Nephron progenitor cell (in vitro differentiated cells): ENCODE results near the gene CEP164.

Experiments
- DNase-seq: peaks from one replicate; pipeline ENCODE4 v3.0.0; 2021
- H3K27ac Mint-ChIP-seq: 2 replicates; pipeline ENCODE4 v1.8.0; 2021; ENCODE audit warnings: mild to moderate bottlenecking, moderate library complexity, mixed read lengths
- H3K27me3 Mint-ChIP-seq: 2 replicates; pipeline ENCODE4 v1.8.0; 2021; ENCODE audit warnings: mild to moderate bottlenecking, low read depth, mixed read lengths; ENCODE audit not compliant: poor library complexity
- H3K36me3 Mint-ChIP-seq: 2 replicates; pipeline ENCODE4 v1.8.0; 2021; ENCODE audit warnings: low read depth, mixed read lengths
- H3K4me1 Mint-ChIP-seq: 2 replicates; pipeline ENCODE4 v1.8.0; 2021; ENCODE audit warnings: mixed read lengths
- H3K4me3 Mint-ChIP-seq: 2 replicates; pipeline ENCODE4 v1.8.0; 2021; ENCODE audit warnings: mild to moderate bottlenecking, moderate library complexity, mixed read lengths
- H3K9me3 Mint-ChIP-seq: 2 replicates; pipeline ENCODE4 v1.8.0; 2021; ENCODE audit warnings: mild to moderate bottlenecking, moderate library complexity, mixed read lengths
- CTCF ChIP-seq: fragments of 200-600 bp; sonication (generic); IDR thresholded peaks from 2 replicates; pipeline ENCODE4 v1.5.0; 2021; ENCODE audit warnings: antibody characterized with exemption

Gene CEP164

GRCh38 chr11:117441146-117441975 lies 113.7 kb downstream of the CEP164 start:
- peaks cover 62% of the 10 kb centered on the region for H3K27me3 Mint-ChIP-seq
- no peaks in the 10 kb centered on the region for H3K9me3 Mint-ChIP-seq
- no peak for TF ChIP-seq CTCF
- no peak overlapping the region for H3K4me3 Mint-ChIP-seq
- H3K4me1 Mint-ChIP-seq, result peaks cover 24% of the 10 kb centered on the region
- H3K27ac Mint-ChIP-seq, result no peak overlapping the region
- no peaks in the 10 kb centered on the region for H3K36me3 Mint-ChIP-seq
- DNase-seq, result no peak

- Mint-ChIP-seq H3K9me3 (no peaks in the 10 kb centered on the region), H3K4me3 (no peak overlapping the region), H3K36me3 (no peaks in the 10 kb centered on the region)
These were observed 114.6 kb downstream of the CEP164 start for GRCh38 chr11:117442049-117442868.

GRCh38 chr11:117442869-117443239 lies 115.2 kb downstream of the CEP164 start:
- no peaks in the 10 kb centered on the region for H3K36me3 Mint-ChIP-seq
- H3K27ac Mint-ChIP-seq, result no peak overlapping the region
- no peaks in the 10 kb centered on the region for H3K9me3 Mint-ChIP-seq

More at GRCh38 chr11:117442049-117442868, 114.6 kb downstream of the CEP164 start:
- DNase-seq, result no peak
- peaks cover 68% of the 10 kb centered on the region for H3K27me3 Mint-ChIP-seq
- H3K27ac Mint-ChIP-seq, result no peak overlapping the region
- peaks cover 24% of the 10 kb centered on the region for H3K4me1 Mint-ChIP-seq
- no peak for TF ChIP-seq CTCF

GRCh38 chr11:117443266-117444186 lies 115.9 kb downstream of the CEP164 start:
- H3K27me3 Mint-ChIP-seq, result peaks cover 78% of the 10 kb centered on the region

More at GRCh38 chr11:117442869-117443239, 115.2 kb downstream of the CEP164 start:
- TF ChIP-seq CTCF, result no peak
- Mint-ChIP-seq H3K4me3 (no peak overlapping the region), H3K27me3 (peaks cover 71% of the 10 kb centered on the region), H3K4me1 (peaks cover 24% of the 10 kb centered on the region)
- no peak for DNase-seq

More at GRCh38 chr11:117443266-117444186, 115.9 kb downstream of the CEP164 start:
- Mint-ChIP-seq H3K4me1 (peaks cover 24% of the 10 kb centered on the region), H3K4me3 (peak overlapping the region; percentile 29), H3K36me3 (no peaks in the 10 kb centered on the region), H3K9me3 (no peaks in the 10 kb centered on the region), H3K27ac (no peak overlapping the region)
- peak; percentile 70 for TF ChIP-seq CTCF
- peak; percentile 80 for DNase-seq
